ENCODE results near the gene SUB1. TPM values are rescaled to one million over a fixed set of nuclear protein-coding genes. Genes with fewer than 3 reads are reported as not detected.

Gene SUB1
- total RNA-seq, 1 experiment from 2014 or later: 204 TPM

DNA sequence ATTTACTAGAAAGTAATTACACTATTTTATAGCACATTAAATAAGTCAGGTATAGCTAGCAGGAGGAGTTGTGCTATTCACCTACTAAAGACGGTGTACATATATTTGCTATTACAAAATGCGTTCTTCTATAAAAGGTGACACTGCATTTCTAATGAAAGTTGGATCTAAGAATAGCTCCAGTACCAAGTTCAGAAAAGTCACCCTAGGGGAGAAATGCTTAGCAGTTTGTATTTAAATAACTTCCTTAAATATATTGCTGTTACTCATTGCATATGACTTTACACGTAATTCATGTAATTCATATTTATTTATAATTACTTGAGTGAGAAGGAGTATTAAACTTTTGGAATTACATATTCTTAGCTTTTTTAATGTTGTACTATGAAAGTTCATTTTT is 7.0 kb upstream of the SUB1 start:
- no TSS peak for BruUV-seq (replicated peaks)
- Histone ChIP-seq H3K27me3 (ENCODE audit: control insufficient read depth, insufficient read depth, low read length) (peaks cover 2% of the 10 kb centered on the region; the same call in 1 of the 2 replicates), H3K36me3 (ENCODE audit: control insufficient read depth, insufficient read depth, low read length) (no peaks in the 10 kb centered on the region), H3K4me3 (ENCODE audit: low read depth in 2 of 2, low read length in 2 of 2) (no peak overlapping the region), H3K4me1 (ENCODE audit: control insufficient read depth, insufficient read depth, low read length) (no peaks in the 10 kb centered on the region), H3K9me3 (ENCODE audit: control insufficient read depth, insufficient read depth, low read depth, low read length) (no peaks in the 10 kb centered on the region), H3K27ac (ENCODE audit: low read length) (no peak overlapping the region)
- intact Hi-C loops (cut with micrococcal nuclease; ENCODE audit: unreplicated experiment) (no loop called here), in situ Hi-C loops (cut with HindIII; ENCODE audit: low pct_unique_long_range_greater_than_20kb, low sequenced_read_pairs) (no loop called here)
- TF ChIP-seq POLR2AphosphoS5 (IDR thresholded peaks at IDR 0.05; ENCODE audit: low read depth, low read length): no peak
- no peak for TF ChIP-seq TCF7L2 (IDR thresholded peaks at IDR 0.05; ENCODE audit: low read depth, low read length)
- TF ChIP-seq, protein P1, sequence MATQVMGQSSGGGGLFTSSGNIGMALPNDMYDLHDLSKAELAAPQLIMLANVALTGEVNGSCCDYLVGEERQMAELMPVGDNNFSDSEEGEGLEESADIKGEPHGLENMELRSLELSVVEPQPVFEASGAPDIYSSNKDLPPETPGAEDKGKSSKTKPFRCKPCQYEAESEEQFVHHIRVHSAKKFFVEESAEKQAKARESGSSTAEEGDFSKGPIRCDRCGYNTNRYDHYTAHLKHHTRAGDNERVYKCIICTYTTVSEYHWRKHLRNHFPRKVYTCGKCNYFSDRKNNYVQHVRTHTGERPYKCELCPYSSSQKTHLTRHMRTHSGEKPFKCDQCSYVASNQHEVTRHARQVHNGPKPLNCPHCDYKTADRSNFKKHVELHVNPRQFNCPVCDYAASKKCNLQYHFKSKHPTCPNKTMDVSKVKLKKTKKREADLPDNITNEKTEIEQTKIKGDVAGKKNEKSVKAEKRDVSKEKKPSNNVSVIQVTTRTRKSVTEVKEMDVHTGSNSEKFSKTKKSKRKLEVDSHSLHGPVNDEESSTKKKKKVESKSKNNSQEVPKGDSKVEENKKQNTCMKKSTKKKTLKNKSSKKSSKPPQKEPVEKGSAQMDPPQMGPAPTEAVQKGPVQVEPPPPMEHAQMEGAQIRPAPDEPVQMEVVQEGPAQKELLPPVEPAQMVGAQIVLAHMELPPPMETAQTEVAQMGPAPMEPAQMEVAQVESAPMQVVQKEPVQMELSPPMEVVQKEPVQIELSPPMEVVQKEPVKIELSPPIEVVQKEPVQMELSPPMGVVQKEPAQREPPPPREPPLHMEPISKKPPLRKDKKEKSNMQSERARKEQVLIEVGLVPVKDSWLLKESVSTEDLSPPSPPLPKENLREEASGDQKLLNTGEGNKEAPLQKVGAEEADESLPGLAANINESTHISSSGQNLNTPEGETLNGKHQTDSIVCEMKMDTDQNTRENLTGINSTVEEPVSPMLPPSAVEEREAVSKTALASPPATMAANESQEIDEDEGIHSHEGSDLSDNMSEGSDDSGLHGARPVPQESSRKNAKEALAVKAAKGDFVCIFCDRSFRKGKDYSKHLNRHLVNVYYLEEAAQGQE (IDR thresholded peaks at IDR 0.05; ENCODE audit: insufficient read depth in 1 of 2, low read depth in 2 of 2, low read length in 1 of 2): no peak
- no peak for TF ChIP-seq SIN3A (IDR thresholded peaks at IDR 0.05; ENCODE audit: borderline replicate concordance, insufficient read depth, low read depth, low read length)
- TF ChIP-seq, protein P2, sequence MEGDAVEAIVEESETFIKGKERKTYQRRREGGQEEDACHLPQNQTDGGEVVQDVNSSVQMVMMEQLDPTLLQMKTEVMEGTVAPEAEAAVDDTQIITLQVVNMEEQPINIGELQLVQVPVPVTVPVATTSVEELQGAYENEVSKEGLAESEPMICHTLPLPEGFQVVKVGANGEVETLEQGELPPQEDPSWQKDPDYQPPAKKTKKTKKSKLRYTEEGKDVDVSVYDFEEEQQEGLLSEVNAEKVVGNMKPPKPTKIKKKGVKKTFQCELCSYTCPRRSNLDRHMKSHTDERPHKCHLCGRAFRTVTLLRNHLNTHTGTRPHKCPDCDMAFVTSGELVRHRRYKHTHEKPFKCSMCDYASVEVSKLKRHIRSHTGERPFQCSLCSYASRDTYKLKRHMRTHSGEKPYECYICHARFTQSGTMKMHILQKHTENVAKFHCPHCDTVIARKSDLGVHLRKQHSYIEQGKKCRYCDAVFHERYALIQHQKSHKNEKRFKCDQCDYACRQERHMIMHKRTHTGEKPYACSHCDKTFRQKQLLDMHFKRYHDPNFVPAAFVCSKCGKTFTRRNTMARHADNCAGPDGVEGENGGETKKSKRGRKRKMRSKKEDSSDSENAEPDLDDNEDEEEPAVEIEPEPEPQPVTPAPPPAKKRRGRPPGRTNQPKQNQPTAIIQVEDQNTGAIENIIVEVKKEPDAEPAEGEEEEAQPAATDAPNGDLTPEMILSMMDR (IDR thresholded peaks at IDR 0.05): no peak
- POLR2A ChIA-PET: no interaction called here
- ATAC-seq (no peak), DNase-seq (ENCODE audit: low read depth, low spot score) (no peak)
- CTCF ChIA-PET: no interaction called here

DNA sequence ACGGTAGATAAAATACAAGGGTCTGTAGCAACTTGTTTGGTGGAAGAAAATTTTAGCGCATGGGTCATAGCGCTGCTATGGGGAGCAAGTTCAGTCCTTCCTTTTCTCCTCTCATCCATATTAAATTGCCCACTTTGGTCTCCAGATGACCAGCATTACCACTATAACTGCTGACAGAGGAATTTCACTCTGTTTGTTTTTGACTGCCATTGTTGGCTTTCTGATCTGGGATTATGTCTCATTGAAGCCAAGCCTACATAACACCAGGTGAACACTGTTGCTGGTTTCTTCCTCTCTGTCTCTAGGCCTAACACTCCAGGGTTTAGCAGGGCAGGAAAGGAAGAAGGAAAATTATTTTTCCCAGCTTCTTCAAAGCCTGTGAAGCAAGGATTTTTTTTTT is 6.6 kb upstream of the SUB1 start:
- no peak overlapping the region for H3K27ac ChIP-seq (ENCODE audit: low read length)
- ChIA-PET POLR2A (interaction anchor here (0.7 kb wide), 1 partner anchor 11 kb away, joined by 4 read pairs; no protein-coding TSS in a partner anchor), CTCF (no interaction called here)
- no TSS peak for BruUV-seq (replicated peaks)
- peaks cover 2% of the 10 kb centered on the region; the same call in 1 of the 2 replicates for H3K27me3 ChIP-seq (ENCODE audit: control insufficient read depth, insufficient read depth, low read length)
- DNase-seq (ENCODE audit: low read depth, low spot score) (no peak), ATAC-seq (no peak)
- in situ Hi-C loops (cut with HindIII; ENCODE audit: low pct_unique_long_range_greater_than_20kb, low sequenced_read_pairs): no loop called here
- no peaks in the 10 kb centered on the region for H3K4me1 ChIP-seq (ENCODE audit: control insufficient read depth, insufficient read depth, low read length)
- no peak overlapping the region for H3K4me3 ChIP-seq (ENCODE audit: low read depth in 2 of 2, low read length in 2 of 2)
- H3K36me3 ChIP-seq (ENCODE audit: control insufficient read depth, insufficient read depth, low read length): no peaks in the 10 kb centered on the region
- no peaks in the 10 kb centered on the region for H3K9me3 ChIP-seq (ENCODE audit: control insufficient read depth, insufficient read depth, low read depth, low read length)
- TF ChIP-seq, protein P2 (IDR thresholded peaks at IDR 0.05): no peak
- TF ChIP-seq, protein P1 (IDR thresholded peaks at IDR 0.05; ENCODE audit: insufficient read depth in 1 of 2, low read depth in 2 of 2, low read length in 1 of 2): no peak
- TF ChIP-seq TCF7L2 (IDR thresholded peaks at IDR 0.05; ENCODE audit: low read depth, low read length) (no peak), POLR2AphosphoS5 (IDR thresholded peaks at IDR 0.05; ENCODE audit: low read depth, low read length) (no peak)
- intact Hi-C loops (cut with micrococcal nuclease; ENCODE audit: unreplicated experiment): no loop called here
